Measurements from ENCODE around the gene LDLRAD4.

LDLRAD4 gene

GRCh38 chr18:13302040-13302439, 83.5 kb downstream of the LDLRAD4 start:
- H3K4me3 ChIP-seq (ENCODE audit: low read depth, low read length) = no peak overlapping the region
- no peak overlapping the region for H2AFZ ChIP-seq
- no peaks in the 10 kb centered on the region for H3K36me3 ChIP-seq (ENCODE audit: control insufficient read depth, insufficient read depth, low read length)
- H3K9ac ChIP-seq = no peak overlapping the region
- no peaks in the 10 kb centered on the region for H3K9me3 ChIP-seq (ENCODE audit: control insufficient read depth, low read length)
- no peak overlapping the region for H3K4me2 ChIP-seq (ENCODE audit: low read length)
- H3K27ac ChIP-seq = no peak overlapping the region
- no peaks in the 10 kb centered on the region for H3K27me3 ChIP-seq (ENCODE audit: control insufficient read depth, insufficient read depth, low read length)
- H3K79me2 ChIP-seq = peaks cover 12% of the 10 kb centered on the region
- H3K4me1 ChIP-seq = no peaks in the 10 kb centered on the region
- TF ChIP-seq, protein P1, sequence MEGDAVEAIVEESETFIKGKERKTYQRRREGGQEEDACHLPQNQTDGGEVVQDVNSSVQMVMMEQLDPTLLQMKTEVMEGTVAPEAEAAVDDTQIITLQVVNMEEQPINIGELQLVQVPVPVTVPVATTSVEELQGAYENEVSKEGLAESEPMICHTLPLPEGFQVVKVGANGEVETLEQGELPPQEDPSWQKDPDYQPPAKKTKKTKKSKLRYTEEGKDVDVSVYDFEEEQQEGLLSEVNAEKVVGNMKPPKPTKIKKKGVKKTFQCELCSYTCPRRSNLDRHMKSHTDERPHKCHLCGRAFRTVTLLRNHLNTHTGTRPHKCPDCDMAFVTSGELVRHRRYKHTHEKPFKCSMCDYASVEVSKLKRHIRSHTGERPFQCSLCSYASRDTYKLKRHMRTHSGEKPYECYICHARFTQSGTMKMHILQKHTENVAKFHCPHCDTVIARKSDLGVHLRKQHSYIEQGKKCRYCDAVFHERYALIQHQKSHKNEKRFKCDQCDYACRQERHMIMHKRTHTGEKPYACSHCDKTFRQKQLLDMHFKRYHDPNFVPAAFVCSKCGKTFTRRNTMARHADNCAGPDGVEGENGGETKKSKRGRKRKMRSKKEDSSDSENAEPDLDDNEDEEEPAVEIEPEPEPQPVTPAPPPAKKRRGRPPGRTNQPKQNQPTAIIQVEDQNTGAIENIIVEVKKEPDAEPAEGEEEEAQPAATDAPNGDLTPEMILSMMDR (IDR thresholded peaks at IDR 0.05) = no peak

- no peaks in the 10 kb centered on the region for H3K4me1 ChIP-seq
- no peak overlapping the region for H3K27ac ChIP-seq
- peaks cover 9% of the 10 kb centered on the region for H3K79me2 ChIP-seq
- no peaks in the 10 kb centered on the region for H3K27me3 ChIP-seq (ENCODE audit: control insufficient read depth, insufficient read depth, low read length)
- H2AFZ ChIP-seq = no peak overlapping the region
- no peak overlapping the region for H3K4me2 ChIP-seq (ENCODE audit: low read length)
- H3K9me3 ChIP-seq (ENCODE audit: control insufficient read depth, low read length) = no peaks in the 10 kb centered on the region
- no peaks in the 10 kb centered on the region for H3K36me3 ChIP-seq (ENCODE audit: control insufficient read depth, insufficient read depth, low read length)
- TF ChIP-seq, protein P1 (IDR thresholded peaks at IDR 0.05) = no peak
- no peak overlapping the region for H3K4me3 ChIP-seq (ENCODE audit: low read depth, low read length)
- H3K9ac ChIP-seq = no peak overlapping the region
Measured at GRCh38 chr18:13302457-13303225, 84.1 kb downstream of the LDLRAD4 start.

DNA sequence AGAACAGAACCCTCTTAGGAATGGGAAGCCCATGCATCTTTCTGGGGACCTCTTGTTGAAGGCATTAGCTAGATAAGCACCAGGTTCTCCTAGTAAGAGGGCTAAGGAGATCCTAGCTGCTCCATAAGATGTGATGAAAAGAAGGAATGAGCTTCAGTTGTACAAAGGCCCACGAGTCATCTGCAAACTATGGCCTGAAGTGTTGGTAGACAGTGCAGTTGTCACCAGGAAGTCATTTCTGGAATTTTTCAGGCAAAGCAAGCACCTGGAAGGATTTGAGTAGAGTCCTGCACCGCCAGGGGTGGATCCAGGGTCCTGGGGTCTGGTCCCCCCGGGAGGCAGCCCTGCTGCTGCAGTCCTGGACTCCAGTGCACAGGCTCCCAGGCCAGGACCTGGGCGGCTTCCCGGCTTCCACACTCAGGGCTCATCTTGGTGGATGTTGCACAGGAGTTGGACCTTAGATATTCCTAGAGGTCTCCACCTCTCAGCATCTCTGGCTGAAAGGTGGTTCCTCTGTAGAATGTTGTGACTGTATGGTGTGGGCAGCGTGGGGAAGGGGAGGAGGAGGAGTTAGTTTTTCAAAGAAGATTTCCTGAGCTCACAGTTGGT, 85.3 kb downstream of the LDLRAD4 start:
- H3K9ac ChIP-seq = no peak overlapping the region
- no peak overlapping the region for H3K4me3 ChIP-seq (ENCODE audit: low read depth, low read length)
- no peak overlapping the region for H2AFZ ChIP-seq
- no peak overlapping the region for H3K27ac ChIP-seq
- TF ChIP-seq, protein P1 (IDR thresholded peaks at IDR 0.05) = no peak
- H3K27me3 ChIP-seq (ENCODE audit: control insufficient read depth, insufficient read depth, low read length) = no peaks in the 10 kb centered on the region
- no peak overlapping the region for H3K4me2 ChIP-seq (ENCODE audit: low read length)
- peaks cover 5% of the 10 kb centered on the region for H3K79me2 ChIP-seq
- H3K4me1 ChIP-seq = no peaks in the 10 kb centered on the region
- no peaks in the 10 kb centered on the region for H3K9me3 ChIP-seq (ENCODE audit: control insufficient read depth, low read length)
- no peaks in the 10 kb centered on the region for H3K36me3 ChIP-seq (ENCODE audit: control insufficient read depth, insufficient read depth, low read length)

GRCh38 chr18:13305301-13305700, 86.7 kb downstream of the LDLRAD4 start:
- no peaks in the 10 kb centered on the region for H3K27me3 ChIP-seq (ENCODE audit: control insufficient read depth, insufficient read depth, low read length)
- H3K4me1 ChIP-seq = no peaks in the 10 kb centered on the region
- no peak overlapping the region for H3K9ac ChIP-seq
- H3K9me3 ChIP-seq (ENCODE audit: control insufficient read depth, low read length) = no peaks in the 10 kb centered on the region
- H3K4me3 ChIP-seq (ENCODE audit: low read depth, low read length) = no peak overlapping the region
- H3K27ac ChIP-seq = no peak overlapping the region
- no peaks in the 10 kb centered on the region for H3K36me3 ChIP-seq (ENCODE audit: control insufficient read depth, insufficient read depth, low read length)
- H2AFZ ChIP-seq = no peak overlapping the region
- no peak overlapping the region for H3K4me2 ChIP-seq (ENCODE audit: low read length)
- peaks cover 5% of the 10 kb centered on the region for H3K79me2 ChIP-seq
- TF ChIP-seq, protein P1 (IDR thresholded peaks at IDR 0.05) = no peak
